ENCODE data around the gene CCNL1. TPM values are rescaled to one million over a fixed set of nuclear protein-coding genes. Genes with fewer than 3 reads are reported as not detected.

The CCNL1 gene
- total and polyA plus RNA-seq, 2 of the 4 experiments (the other 2 are of a cell fraction), result 60.9 to 83.3 TPM

DNA sequence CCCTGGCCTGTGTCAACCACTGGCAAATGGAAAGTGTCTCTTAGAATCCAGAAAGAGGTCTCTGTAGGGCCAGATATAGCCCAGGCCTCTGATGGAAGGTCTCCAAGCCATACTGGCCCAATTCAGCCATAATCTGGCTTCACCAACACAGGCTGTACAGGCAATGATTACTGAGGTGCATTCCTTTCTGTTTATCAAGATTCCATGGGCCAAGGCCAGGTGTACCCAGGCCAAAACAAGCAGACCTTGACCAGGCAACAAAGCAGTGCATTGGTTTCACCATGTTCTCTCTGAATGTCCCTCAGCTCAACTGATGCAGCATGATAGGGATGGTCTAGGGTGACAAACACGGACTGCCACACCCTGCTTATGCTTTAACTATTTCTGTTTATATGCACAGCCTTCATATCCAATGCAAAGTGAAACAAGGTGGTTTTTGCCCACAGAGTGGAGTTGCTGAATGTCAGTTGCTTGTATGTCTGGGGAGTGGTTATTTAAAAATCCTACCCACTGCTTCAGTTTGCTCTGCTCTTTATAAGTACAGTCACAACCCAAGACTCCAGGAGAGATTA lies 25.2 kb downstream of the CCNL1 start:
- H2BK5ac ChIP-seq (ENCODE audit: low read depth, low read length, poor library complexity, severe bottlenecking), result peak overlapping the region; percentile 29
- H2BK20ac ChIP-seq (ENCODE audit: low read depth, low read length), result no peak overlapping the region; the same call in 1 of the 2 replicates
- ChIA-PET POLR2A (ENCODE audit: unreplicated experiment) (no interaction called here), CTCF (interaction anchor here (0.7 to 1.8 kb wide), 2 partner anchors 52 to 752 kb away, joined by 3 to 4 read pairs; no protein-coding TSS in a partner anchor)
- dilution Hi-C loops (cut with HindIII; ENCODE audit: low sequenced_read_pairs, unreplicated experiment) (no loop called here), in situ Hi-C loops (cut with MboI; ENCODE audit: low sequenced_read_pairs) (loop anchor here (5.0 to 25.0 kb wide), 5 partner anchors 307 to 1147 kb away; partner anchors contain the start of gene LEKR1), intact Hi-C loops (cut with micrococcal nuclease) (loop anchor here (5.0 to 10.0 kb wide), 4 partner anchors 267 to 1137 kb away; no protein-coding TSS in a partner anchor)
- H3K23ac ChIP-seq (ENCODE audit: low read depth, low read length), result peak overlapping the region; percentile 64
- H2AK9ac ChIP-seq (replicated peaks; ENCODE audit: low read depth, low read length, poor library complexity), result peak overlapping the region; percentile 52
- peaks cover 24% of the 10 kb centered on the region for H3K9me1 ChIP-seq (ENCODE audit: insufficient read depth, low read length)
- no peak overlapping the region; the same call in 2 of the 3 replicates for H2BK15ac ChIP-seq (ENCODE audit: low read depth, low read length)
- no peak overlapping the region; the same call in 1 of the 2 replicates for H4K5ac ChIP-seq (ENCODE audit: low read depth, low read length)
- H3K27me3 ChIP-seq (ENCODE audit: control insufficient read depth, insufficient read depth, low read length), result no peaks in the 10 kb centered on the region
- H4K8ac ChIP-seq (ENCODE audit: low read depth in 2 of 2, low read length in 2 of 2), result no peak overlapping the region; a peak in 1 of 4 replicates
- no peak overlapping the region for H3K4me3 ChIP-seq (ENCODE audit: insufficient read depth, low read depth, low read length)
- no CpG with 5 or more reads among the region's 1 CpG for WGBS, 2 experiments (ENCODE audit: extremely low coverage in 2 of 2, insufficient read length in 1 of 2)
- peak overlapping the region; percentile 71 for H3K4ac ChIP-seq (ENCODE audit: low read depth, low read length)
- no peak for ATAC-seq (ENCODE audit: low read depth)
- H2AFZ ChIP-seq (replicated peaks; ENCODE audit: low read length, poor library complexity), result no peak overlapping the region
- BruUV-seq (replicated peaks), result no TSS peak
- H3K27ac ChIP-seq (ENCODE audit: insufficient read depth, low read length), result no peak overlapping the region
- no peak for DNase-seq
- peak overlapping the region; percentile 64; the same call in 1 of the 2 replicates for H3K18ac ChIP-seq (ENCODE audit: low read depth, low read length)
- H2BK120ac ChIP-seq (ENCODE audit: low read depth, low read length), result peak overlapping the region; percentile 54; the same call in 1 of the 2 replicates
- no peaks in the 10 kb centered on the region for H4K20me1 ChIP-seq (ENCODE audit: insufficient read depth, low read length)
- no peak overlapping the region; the same call in 1 of the 2 replicates for H3K14ac ChIP-seq (replicated peaks; ENCODE audit: low read depth, low read length)
- H3K36me3 ChIP-seq (ENCODE audit: control insufficient read depth, insufficient read depth, low read length), result no peaks in the 10 kb centered on the region
- no peak overlapping the region for H3K56ac ChIP-seq (ENCODE audit: extremely low read depth, insufficient read depth, low read length)
- H3K79me1 ChIP-seq (ENCODE audit: low read depth in 1 of 2, low read length in 2 of 2), result peaks cover 0 to 5% of the 10 kb centered on the region in 2 experiments; a peak in 1 of 4 replicates
- H3K9ac ChIP-seq (ENCODE audit: low read depth, low read length), result no peak overlapping the region
- no peaks in the 10 kb centered on the region for H3K9me3 ChIP-seq (ENCODE audit: control insufficient read depth, insufficient read depth, low read length)
- H3K4me2 ChIP-seq (ENCODE audit: low read depth, low read length), result no peak overlapping the region
- H2AK5ac ChIP-seq (ENCODE audit: low read depth, low read length), result peak overlapping the region; percentile 79; the same call in 1 of the 2 replicates
- peaks cover 26% of the 10 kb centered on the region for H3K4me1 ChIP-seq (ENCODE audit: control insufficient read depth, insufficient read depth, low read length)
- 0 out of 2 replicates have a peak overlapping the region, but pooled peaks have one; percentile 32 for H4K91ac ChIP-seq (ENCODE audit: insufficient read depth, low read depth, low read length)
- TF ChIP-seq RFX5 (IDR thresholded peaks at IDR 0.05; ENCODE audit: low read depth, low read length), result no peak
- TF ChIP-seq MXI1 (IDR thresholded peaks at IDR 0.05; ENCODE audit: borderline replicate concordance, low read depth, low read length), result no peak
- TF ChIP-seq NFE2L2 (IDR thresholded peaks at IDR 0.05; ENCODE audit: low read depth, low read length), result no peak
- no peak for TF ChIP-seq CHD1 (IDR thresholded peaks at IDR 0.05; ENCODE audit: low read depth, low read length)
- TF ChIP-seq, protein P1, sequence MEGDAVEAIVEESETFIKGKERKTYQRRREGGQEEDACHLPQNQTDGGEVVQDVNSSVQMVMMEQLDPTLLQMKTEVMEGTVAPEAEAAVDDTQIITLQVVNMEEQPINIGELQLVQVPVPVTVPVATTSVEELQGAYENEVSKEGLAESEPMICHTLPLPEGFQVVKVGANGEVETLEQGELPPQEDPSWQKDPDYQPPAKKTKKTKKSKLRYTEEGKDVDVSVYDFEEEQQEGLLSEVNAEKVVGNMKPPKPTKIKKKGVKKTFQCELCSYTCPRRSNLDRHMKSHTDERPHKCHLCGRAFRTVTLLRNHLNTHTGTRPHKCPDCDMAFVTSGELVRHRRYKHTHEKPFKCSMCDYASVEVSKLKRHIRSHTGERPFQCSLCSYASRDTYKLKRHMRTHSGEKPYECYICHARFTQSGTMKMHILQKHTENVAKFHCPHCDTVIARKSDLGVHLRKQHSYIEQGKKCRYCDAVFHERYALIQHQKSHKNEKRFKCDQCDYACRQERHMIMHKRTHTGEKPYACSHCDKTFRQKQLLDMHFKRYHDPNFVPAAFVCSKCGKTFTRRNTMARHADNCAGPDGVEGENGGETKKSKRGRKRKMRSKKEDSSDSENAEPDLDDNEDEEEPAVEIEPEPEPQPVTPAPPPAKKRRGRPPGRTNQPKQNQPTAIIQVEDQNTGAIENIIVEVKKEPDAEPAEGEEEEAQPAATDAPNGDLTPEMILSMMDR (conservative IDR thresholded peaks at IDR 0.05; ENCODE audit: low read depth, low read length), result no peak
- no peak for TF ChIP-seq SMC3 (IDR thresholded peaks at IDR 0.05; ENCODE audit: low read depth, low read length)
- TF ChIP-seq, protein P2, sequence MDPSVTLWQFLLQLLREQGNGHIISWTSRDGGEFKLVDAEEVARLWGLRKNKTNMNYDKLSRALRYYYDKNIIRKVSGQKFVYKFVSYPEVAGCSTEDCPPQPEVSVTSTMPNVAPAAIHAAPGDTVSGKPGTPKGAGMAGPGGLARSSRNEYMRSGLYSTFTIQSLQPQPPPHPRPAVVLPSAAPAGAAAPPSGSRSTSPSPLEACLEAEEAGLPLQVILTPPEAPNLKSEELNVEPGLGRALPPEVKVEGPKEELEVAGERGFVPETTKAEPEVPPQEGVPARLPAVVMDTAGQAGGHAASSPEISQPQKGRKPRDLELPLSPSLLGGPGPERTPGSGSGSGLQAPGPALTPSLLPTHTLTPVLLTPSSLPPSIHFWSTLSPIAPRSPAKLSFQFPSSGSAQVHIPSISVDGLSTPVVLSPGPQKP (IDR thresholded peaks at IDR 0.05; ENCODE audit: borderline replicate concordance, low read depth, low read length), result no peak
- no peak for TF ChIP-seq CEBPB (IDR thresholded peaks at IDR 0.05; ENCODE audit: low read depth, low read length)
- TF ChIP-seq POLR2A (IDR thresholded peaks at IDR 0.05; ENCODE audit: low read depth, low read length), result no peak
- TF ChIP-seq RCOR1 (IDR thresholded peaks at IDR 0.05; ENCODE audit: insufficient replicate concordance, low read length), result no peak
- no peak for TF ChIP-seq MAZ (IDR thresholded peaks at IDR 0.05; ENCODE audit: borderline replicate concordance, low read depth, low read length)
- no peak for TF ChIP-seq BHLHE40 (IDR thresholded peaks at IDR 0.05; ENCODE audit: low read depth, low read length)
- no peak for TF ChIP-seq FOS (IDR thresholded peaks at IDR 0.05; ENCODE audit: low read depth, low read length)
- TF ChIP-seq, protein P3, sequence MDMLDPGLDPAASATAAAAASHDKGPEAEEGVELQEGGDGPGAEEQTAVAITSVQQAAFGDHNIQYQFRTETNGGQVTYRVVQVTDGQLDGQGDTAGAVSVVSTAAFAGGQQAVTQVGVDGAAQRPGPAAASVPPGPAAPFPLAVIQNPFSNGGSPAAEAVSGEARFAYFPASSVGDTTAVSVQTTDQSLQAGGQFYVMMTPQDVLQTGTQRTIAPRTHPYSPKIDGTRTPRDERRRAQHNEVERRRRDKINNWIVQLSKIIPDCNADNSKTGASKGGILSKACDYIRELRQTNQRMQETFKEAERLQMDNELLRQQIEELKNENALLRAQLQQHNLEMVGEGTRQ (IDR thresholded peaks at IDR 0.05; ENCODE audit: low read depth, low read length), result no peak
- no peak for TF ChIP-seq RAD21 (IDR thresholded peaks at IDR 0.05; ENCODE audit: low read length)

All from IMR-90 (cell line).